Measurements from ENCODE around the gene CCDC91.
"Not testable (repeated sequence)": the region's sequence is repeated elsewhere in the genome, so short reads cannot be mapped to it uniquely, and the experiment has no call there.

Gene CCDC91

DNA sequence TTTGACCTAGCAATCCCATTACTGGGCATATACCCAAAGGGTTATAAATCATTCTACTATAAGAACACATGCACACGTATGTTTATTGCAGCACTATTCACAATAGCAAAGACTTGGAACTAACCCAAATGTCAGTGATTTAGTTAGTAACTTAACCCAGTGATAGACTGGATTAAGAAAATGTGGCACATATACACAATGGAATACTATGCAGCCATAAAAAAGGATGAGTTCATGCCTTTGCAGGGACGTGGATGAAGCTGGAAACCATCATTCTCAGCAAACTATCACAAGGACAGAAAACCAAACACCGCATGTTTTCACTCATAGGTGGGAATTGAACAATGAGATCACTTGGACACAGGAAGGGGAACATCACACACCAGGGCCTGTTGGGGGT is 189.5 kb downstream of the CCDC91 start:
- not testable (repeated sequence) for DNase-seq

DNA sequence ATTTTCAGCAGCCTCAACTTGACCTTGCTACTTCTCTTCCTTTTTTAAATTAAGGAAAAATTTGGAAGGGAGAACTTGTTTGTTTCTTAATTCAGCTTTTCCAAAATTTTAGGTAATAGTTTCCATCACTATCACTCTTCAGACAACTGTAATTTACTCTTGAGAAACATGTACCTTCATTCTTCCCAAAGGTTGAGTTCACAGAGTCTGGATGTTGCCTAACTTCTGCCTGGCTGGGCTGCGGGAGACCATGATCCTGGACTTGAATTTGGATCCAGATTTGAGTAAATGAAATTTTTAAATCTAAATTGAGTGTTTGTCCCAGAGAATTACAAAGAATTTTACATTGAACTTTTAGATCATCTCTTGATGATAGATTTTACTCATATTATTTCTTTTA is 193.1 kb downstream of the CCDC91 start:
- no peak for DNase-seq

DNA sequence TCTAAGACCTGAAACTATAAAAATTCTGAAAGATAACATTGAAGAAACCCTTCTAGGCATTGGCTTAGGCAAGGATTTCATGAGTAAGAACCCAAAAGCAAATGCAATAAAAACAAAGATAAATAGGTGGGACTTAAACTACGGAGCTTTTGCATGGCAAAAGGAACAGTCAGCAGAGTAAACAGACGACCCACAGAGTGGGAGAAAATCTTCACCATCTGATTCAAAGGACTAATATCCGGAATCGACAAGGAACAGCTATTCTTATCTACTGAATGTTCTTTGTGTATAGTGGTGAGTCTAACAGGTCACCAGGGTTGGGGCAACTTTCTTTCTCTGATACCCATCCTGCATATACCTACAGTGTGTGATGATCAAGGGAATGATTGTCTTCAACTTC is 198.6 kb downstream of the CCDC91 start:
- no peak for DNase-seq

DNA sequence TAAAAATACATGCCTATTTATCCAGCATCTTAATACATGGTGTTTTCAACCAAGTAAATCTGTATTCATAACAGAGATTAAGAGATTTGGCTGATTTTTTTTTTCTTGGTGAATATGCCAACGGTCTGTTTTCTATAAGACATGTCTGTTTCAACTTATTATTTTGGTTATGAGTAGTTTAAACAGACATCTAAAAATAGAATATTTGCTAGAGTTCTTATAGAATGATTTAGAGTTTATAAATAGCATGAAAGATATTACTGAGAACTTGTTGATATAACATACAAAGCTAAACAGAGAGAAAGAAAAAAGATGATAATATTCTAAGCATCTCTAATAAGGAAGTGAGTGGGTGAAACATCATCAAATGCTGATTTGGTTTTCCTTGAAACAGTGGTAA is 199.9 kb downstream of the CCDC91 start:
- no peak for DNase-seq

DNA sequence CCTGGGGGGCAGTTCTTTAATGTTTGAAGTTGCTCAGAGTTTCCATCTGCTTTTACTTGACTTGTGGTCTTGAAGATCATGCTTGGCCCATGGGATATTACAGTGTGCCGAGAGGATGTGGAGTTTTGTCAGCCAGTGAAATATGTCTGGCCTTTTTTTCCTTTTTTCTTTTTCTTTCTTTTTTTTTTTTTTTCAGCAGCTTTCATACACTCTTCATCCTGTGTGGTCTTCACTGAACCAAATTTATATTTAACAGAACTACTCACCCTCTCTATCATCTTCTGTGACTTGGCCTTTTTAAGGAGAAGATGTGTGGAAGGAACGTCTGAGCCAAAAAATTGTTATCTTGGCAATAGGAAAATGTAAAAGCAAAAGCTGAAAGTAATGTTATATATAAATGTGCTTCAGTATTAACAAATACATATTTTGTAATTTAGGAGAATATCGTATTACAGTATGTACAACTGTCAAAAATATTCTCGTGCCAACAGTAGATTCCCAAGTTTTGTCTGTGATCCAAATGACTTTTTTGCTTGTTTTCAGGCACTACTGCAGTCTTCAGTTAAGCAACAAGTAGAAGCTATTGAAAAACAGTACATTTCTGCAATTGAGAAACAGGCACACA is 200.6 kb downstream of the CCDC91 start:
- no peak for DNase-seq

DNA sequence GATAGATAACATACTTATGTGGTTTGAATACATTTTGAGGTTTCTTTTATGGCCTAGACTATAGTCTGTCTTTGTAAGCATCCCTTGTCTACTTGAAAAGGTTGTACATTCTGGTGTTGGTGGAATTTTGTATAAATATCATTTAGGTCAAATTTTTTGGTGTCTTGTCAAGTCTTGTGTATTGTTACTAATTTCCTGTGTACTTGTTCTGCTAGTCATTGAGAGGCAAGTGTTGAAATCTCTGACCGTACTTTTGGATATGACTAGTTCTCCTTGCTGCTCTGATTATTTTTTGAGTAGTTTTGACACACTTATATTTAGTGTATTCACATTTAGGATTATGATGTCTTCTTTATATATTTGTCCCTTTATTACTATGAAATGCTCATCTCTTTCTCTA is 219.6 kb downstream of the CCDC91 start:
- no peak for DNase-seq

DNA sequence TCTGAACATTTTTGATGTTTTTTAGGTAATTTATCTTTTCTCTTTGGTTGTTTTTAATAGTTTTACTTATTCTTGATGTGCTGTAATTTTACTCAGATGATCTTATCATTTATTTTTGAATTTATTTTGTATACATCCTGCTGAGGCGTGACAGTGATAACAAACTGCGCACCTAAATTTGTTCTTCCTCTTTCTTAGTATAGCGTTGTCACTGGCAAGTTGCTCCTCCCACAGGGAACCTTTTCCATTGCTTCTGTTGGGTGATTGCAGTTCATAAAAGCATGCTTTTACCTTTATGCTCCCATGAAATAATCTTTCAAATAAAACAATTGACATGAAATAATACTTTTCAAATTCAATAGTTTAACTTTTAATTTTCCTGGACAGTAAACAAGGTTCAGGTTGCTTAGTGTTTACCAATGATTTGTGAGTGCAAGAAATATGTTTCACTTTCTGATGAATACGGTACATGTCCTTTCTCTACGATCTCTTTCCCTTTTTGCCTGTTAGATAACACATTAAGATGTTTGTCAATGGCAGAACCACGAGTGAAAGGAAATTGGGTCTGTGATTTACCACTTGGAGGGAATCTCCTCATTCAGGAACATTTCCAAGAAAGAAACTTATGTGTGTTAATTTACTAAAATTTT is 223.3 kb downstream of the CCDC91 start:
- no peak for DNase-seq

DNA sequence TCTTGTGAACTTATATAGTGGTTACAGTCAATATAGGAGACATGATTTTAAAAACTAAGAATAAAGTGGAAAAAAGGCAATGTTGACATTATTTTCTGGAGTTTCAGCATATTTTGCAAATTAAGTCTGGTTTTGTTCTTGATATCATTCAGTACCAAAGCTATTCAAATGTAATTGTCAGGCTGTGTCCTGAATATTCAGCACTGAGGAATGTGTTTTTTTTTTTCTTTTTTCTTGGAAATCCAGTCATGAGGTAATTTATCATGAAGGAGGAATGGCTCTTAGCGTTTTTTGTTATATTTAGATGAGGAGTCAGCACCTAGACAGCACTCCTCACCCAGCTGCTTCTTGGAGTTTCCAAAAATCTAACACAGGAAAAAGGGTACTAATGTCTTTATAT is 225.5 kb downstream of the CCDC91 start:
- DNase-seq: no peak

DNA sequence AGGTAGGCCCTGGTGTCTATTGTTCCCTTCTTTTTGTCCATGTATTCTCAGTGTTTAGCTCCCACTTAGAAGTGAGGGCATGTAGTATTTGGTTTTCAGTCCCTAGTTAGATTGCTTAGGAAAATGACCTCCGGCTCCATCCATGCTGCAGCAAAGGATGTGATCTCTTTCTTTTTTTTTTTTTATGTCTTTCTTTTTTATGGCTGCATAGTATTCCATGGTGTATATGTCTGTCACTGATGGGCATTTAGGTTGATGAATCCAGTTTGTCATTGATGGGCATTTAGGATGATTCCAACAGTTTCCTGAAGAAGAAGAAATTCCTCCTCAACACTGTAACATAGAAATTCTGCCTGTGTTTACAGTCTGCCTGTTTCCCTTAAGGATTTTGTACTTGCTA is 231.1 kb downstream of the CCDC91 start:
- no peak for DNase-seq

DNA sequence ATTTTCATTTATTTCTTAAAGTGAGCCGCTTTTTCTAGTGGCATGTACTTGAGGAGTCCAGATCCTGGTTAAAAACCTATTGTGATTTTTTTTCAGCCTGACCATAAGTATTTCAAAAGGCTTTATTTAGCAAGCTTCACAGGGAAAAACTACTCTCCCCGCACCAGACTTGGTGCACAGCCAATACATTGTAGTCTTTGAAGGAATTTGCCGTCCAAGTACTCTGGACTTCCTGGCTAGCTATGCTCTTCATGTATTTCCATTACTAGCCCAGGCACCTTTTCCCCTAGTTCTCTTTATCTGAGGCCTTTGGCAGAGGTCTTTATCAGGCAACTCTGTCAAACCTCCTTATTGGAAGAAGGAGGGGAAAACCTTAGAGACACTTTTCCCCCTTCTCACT is 234.7 kb downstream of the CCDC91 start:
- no peak for DNase-seq

DNA sequence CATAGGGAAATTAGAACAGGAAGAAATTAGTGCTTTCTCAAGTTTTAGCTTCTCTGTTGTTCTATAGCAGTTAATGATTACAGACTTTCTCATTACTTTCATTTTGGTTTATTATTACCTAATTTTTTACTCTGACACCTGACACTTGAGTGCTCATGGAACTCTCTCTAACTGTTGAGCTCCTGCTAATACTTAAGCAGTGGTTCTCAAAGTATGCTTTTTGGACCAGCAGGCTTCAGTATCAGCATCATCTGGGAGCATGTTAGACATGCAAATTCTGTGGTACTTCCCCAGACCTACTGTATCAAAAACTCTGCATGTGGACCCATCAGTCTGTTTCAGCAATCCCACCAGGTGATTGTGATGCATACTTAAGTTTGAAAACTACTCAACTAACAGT is 235.3 kb downstream of the CCDC91 start:
- no peak for DNase-seq

DNA sequence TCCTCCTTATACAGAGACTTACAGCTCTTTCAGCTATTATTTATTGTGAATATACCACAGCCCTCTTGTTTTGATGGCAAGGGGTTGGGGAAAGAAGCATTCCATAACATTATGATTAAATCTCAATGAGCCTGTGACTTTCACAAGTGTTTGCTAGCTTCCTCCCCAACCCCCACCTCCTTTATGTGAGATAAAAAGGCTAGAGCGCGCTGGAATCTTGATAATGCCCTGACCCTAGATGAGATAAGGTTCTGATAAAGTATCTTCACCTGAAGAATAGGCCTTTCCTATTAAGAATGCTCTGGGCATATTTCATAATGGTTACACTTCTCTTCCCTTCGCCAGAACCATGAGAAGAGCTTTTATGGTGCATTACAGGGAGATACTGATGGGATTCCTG is 236.8 kb downstream of the CCDC91 start:
- DNase-seq: no peak

DNA sequence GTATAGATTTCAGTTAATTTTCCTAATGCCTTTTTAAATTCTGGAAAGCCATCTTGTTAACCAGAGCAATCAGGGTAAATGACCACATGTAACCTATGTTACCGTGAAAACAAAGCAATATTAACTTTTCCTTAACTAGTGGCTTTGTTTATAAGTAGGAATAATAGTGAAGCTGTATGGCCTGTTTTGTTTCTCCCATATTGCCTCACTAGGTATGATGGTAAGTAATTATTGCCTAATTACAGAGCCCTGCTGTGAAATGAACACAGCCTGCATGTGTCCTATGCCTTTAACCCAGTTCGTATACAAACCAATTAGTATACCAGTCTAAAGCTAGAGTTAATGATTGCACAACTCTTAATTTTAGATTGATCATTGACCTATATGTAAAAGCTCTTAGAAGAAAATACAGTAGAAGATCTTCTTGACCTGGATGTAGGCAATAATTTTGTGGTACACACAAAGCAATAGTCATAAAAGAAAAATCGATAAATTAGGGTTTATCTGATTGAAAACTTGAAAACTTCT is 249.9 kb downstream of the CCDC91 start:
- DNase-seq: no peak

DNA sequence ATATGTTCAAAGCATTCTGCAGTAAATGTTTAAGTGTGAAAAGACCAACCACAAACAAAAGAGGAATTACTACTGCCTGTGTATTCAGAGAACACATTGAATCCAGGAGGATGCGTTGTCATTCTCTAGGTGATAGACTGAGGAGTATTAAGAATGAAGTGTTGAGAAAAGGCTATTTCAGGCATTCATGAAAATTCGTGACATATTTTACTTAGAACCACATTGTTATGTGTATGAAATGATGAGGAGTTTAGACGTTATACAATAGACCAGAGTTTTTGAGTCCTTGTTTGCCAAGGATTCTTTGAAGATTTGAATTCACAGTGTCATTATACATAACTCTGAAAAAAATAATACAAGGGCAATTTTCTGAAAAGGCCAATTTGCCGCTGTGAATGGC is 251.8 kb downstream of the CCDC91 start:
- no peak for DNase-seq

DNA sequence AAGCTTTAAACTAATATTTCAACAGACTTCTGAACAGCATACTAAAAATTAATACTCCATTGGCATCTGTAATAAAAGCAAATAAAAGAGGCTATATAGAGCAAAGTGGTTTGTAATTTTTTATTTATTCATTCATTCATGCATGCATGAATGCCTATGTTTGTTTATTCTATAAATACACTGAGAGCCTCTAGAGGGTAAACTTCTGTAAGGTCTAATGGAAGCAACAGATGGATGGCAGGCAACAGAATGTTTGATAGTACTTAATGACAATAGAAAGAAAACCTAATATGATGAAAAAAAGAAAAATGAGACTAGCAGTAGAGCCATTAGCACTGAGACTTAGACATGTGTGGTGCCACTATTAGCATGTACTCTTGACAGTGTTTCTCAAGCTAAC is 253.1 kb downstream of the CCDC91 start:
- peak in 1 of 2 experiments; percentile 32 for DNase-seq

DNA sequence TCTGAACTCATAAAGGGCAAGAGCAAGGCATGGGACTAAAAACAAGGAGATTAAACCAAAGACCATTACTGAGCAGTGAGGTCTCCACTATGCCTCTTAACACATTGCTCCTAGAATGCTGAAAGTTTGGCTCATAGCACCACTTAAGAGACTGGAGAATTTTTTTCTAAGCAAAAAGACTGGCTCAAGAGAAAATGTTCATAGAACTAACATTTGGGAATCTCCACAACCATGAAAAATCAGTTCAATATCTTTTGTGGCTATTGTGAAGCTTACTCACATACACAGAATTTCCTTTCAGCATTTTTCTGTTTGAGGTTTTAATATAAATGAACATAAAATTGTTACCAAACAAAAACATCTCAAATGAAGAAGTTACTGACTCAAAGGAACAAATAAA is 255.8 kb downstream of the CCDC91 start:
- DNase-seq: no peak

DNA sequence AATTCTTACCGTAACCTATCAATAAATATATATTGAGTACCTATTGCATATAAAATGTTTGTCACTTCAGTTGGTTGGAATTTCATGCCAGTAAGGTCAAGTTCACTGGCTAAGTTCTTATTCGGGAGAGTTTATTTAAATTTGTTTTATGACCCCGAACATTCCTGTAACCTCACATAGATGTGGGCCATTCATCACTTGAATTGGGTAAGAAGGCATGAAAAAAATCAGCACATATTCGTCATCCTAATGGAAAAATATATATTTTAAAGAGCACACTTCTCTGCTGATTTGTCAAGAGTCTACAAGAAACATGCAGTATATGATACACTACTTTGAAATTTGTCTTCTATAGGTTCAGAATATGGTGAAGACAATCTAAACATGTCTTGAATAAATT is 263.4 kb downstream of the CCDC91 start:
- DNase-seq: no peak

DNA sequence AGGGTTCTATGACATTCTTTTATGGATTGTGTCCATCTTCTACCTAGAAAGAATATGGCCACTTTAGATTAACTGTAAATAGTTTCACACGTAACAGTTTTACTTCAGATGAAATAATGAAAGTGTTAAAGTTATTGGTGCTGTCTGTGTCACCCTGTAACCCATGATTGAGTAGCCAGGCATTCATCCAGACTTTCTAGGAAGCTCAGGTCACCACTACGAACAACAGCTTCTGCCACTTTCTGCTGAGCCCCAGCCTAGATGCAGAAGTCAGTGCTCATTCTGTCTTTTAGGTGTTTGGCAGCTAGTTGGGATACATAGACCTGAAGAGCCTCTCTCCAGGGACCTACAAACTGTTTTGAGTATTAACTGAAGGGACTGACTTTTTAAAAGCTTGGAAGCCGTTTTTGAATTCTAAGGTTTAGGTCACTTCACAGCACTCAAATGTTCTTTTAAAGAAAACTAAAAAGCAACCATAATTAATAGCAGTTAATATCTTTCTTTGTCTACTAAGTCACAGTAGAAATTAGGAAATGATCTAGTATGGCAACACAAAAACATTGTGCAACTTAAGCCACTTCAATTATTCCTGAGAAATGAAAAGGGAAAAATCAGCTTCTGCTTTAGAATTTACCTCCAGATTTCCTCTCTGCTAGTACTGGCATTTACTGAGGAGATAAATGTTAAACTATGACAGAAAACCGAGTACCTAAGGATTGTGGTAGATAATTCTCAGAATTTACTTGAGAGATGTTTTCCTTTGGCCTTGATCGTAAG is 266.9 kb downstream of the CCDC91 start:
- no peak for DNase-seq

DNA sequence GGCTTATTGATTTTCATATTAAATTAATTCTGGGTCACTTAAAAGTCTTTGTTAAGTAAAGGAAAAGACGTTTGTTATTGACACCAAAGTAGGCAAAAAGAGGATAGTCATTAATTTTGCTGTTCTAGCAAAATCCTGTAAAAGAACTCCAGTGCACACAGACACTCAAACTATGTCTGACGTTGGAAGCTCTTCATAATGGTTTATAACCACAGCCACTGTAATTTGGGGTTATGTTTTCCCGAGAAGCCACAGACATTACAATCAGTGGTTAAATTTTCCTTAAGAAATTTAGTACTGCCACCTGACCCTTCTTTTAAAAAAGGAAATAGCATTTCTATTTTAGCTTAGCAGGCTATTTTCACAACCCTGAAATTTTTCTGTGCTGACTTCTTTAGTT is 267.5 kb downstream of the CCDC91 start:
- DNase-seq: no peak

DNA sequence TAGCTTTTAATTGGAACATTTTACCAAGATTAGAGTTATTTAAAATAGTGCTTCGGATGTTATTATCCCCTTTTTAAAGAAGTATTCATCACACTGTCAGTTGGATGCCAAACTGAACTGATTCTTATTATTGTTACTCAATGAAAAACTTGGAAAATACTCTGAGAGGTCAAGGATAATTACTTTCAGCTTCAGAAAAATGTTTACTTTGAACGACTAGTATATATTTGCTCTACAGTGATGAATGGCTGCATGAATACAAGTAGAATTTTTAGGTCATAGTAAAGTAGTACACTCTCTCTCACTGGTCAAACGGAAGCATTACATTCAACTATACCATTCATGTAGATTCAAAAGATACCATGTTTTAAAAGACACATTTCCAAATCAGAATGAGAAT is 269.2 kb downstream of the CCDC91 start:
- DNase-seq: no peak

DNA sequence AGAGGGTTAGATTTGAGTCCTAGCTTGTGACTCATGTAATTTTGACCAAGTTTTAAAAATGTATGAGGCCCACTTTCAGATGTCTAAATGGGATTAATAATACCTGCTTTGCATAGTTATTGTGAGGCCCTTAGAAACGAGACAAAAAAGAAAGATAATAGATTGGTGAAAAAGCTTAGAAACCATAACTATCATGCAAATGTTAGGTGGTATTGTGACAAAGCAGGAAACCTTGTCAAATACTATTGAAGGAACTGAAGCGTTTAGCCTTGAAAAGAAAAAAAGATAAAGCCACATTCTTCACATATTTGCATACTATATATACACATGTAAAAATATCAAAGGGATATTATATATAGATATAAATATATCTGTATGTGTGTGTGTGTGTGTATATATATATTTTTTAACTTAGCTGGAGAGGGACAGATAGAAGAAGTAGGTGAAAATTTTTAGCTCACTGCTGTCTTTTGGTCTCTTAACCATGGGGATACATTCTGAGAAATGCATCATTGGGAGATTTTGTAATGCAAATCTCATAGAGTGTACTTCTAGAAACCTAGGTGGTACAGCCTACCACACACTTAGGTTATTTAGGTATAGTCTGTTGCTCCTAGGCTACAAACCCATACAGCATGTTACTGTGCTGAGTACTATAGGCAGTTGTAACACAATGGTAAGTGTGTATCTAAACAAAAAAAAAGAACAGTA is 270.3 kb downstream of the CCDC91 start:
- DNase-seq: no peak

DNA sequence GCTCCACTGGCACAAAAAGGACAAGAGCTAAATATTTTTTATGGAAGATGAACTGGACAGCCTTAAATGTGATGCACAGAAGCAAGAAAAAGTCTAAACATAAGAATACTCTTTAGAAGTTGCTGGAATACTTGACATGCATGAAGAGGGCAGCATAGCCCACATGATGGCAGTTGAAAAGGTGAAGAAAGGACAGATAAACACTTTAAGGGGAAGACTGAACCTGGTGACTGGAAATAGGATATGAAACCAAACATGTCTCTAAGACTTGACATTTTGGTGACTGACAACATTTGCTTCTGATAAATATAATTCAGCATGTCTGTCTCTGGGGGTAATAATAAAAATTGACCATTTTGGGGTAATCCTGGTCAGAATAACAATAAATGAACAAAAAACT is 273.1 kb downstream of the CCDC91 start:
- DNase-seq: no peak

DNA sequence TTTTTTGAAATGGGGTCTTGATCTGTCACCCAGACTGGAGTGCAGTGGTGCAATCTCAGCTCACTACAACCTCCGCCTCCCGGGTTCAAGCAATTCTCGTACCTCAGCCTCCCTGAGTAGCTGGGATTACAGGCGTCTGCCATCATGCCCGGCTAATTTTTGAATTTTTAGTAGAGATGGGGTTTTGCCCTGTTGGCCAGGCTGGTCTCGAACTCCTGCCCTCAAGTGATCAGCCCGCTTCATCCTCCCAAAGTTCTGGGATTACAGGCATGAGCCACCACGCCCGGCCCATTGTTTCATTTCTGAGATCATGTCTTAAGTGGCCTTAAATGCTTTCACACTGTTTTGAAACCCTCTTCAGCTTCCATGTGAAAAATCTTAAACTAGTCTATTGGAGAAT is 281.5 kb downstream of the CCDC91 start:
- DNase-seq: not testable (repeated sequence)

Measured in SHP77 (cell line).